Bronchial epithelial cell (primary cell): ENCODE data around the gene SCYGR8. TPM values are rescaled to one million over a fixed set of nuclear protein-coding genes. Genes with fewer than 3 reads are reported as not detected.

Experiments
- DNase-seq: peaks from one replicate; pipeline ENCODE4 v3.0.0-alpha.2; 2010; ENCODE audit warnings: low read depth
- FAIRE-seq: peaks from 2 replicates; lab custom pipeline; 2011; peaks lifted over from hg19 to GRCh38; lab: Jason Lieb, UNC
- H3K27me3 ChIP-seq: 2 replicates; pipeline ENCODE4 v1.5.1; 2011; ENCODE audit warnings: low read length; ENCODE audit not compliant: control insufficient read depth, insufficient read depth
- H3K36me3 ChIP-seq: 2 replicates; pipeline ENCODE4 v1.5.1; 2011; ENCODE audit warnings: low read length; ENCODE audit not compliant: control insufficient read depth, insufficient read depth
- H3K4me3 ChIP-seq: 2 replicates; pipeline ENCODE4 v1.5.1; 2011; ENCODE audit warnings: mild to moderate bottlenecking, low read depth, low read length, control low read depth
- CTCF ChIP-seq: IDR thresholded peaks from 2 replicates; pipeline ENCODE4 v1.5.1; 2011; ENCODE audit warnings: mild to moderate bottlenecking, moderate library complexity, low read length, control low read depth, inconsistent platforms; ENCODE audit not compliant: insufficient read depth, severe bottlenecking
- total RNA-seq: library from RNA; depleted of rRNA; stranded (reverse); fragments of >200 nt; gene quantifications from 2 replicates; pipeline ENCODE4 v1.2.1, GENCODE V29; 2014

The SCYGR8 gene
- not detected in 2 replicates for total RNA-seq

GRCh38 chr2:227745594-227745993, at the start of gene SCYGR8:
TSS of gene SCYGR8 (plus strand) at chr2:227745894. CDS start at chr2:227745894, 0 bp downstream.
- Histone ChIP-seq H3K27me3 (no peaks in the 10 kb centered on the region), H3K4me3 (no peak within 1 kb of the TSS), H3K36me3 (no peaks in the 10 kb centered on the region)
- TF ChIP-seq CTCF, result no peak
- DNase-seq (no peak), FAIRE-seq (no peak)

- TF ChIP-seq CTCF, result no peak
- H3K36me3 ChIP-seq, result no peaks in the 10 kb centered on the region
- no peak for FAIRE-seq
- no peaks in the 10 kb centered on the region for H3K27me3 ChIP-seq
- H3K4me3 ChIP-seq, result no peak overlapping the region
- no peak for DNase-seq
Measured at GRCh38 chr2:227696990-227697679, 48.6 kb upstream of the SCYGR8 start.

- Histone ChIP-seq H3K27me3 (no peaks in the 10 kb centered on the region), H3K36me3 (no peaks in the 10 kb centered on the region), H3K4me3 (no peak overlapping the region)
- no peak for DNase-seq
- TF ChIP-seq CTCF, result no peak
- no peak for FAIRE-seq
Measured at GRCh38 chr2:227701556-227701955, 44.1 kb upstream of the SCYGR8 start.

GRCh38 chr2:227703280-227703732, 42.4 kb upstream of the SCYGR8 start:
- FAIRE-seq (peak; percentile 99), DNase-seq (peak; percentile 91)
- H3K36me3 ChIP-seq, result no peaks in the 10 kb centered on the region
- no peak for TF ChIP-seq CTCF
- H3K27me3 ChIP-seq, result no peaks in the 10 kb centered on the region
- no peak overlapping the region for H3K4me3 ChIP-seq

- FAIRE-seq, result no peak
- H3K36me3 ChIP-seq, result no peaks in the 10 kb centered on the region
- H3K4me3 ChIP-seq, result no peak overlapping the region
- no peak for TF ChIP-seq CTCF
- H3K27me3 ChIP-seq, result no peaks in the 10 kb centered on the region
- peak; percentile 62 for DNase-seq
Measured at GRCh38 chr2:227703961-227704360, 41.7 kb upstream of the SCYGR8 start.

- Histone ChIP-seq H3K27me3 (no peaks in the 10 kb centered on the region), H3K4me3 (no peak overlapping the region), H3K36me3 (no peaks in the 10 kb centered on the region)
- TF ChIP-seq CTCF, result no peak
- DNase-seq (no peak), FAIRE-seq (no peak)
Measured at GRCh38 chr2:227706859-227707258, 38.8 kb upstream of the SCYGR8 start.
